Measurements from ENCODE around the gene RPF1.
"Not testable (repeated sequence)": the region's sequence is repeated elsewhere in the genome, so short reads cannot be mapped to it uniquely, and the experiment has no call there.

RPF1 gene

GRCh38 chr1:84493747-84494146 lies 14.7 kb downstream of the RPF1 start:
- no peak for DNase-seq (ENCODE audit: low spot score)

- no peak for DNase-seq (ENCODE audit: low spot score)
Measured at GRCh38 chr1:84496498-84496897, 17.4 kb downstream of the RPF1 start.

- DNase-seq (ENCODE audit: low spot score): no peak
Measured at GRCh38 chr1:84497631-84498275, 18.7 kb downstream of the RPF1 start.

- DNase-seq (ENCODE audit: low spot score): no peak
Measured at GRCh38 chr1:84502927-84503326, 23.9 kb downstream of the RPF1 start.

- no peak for DNase-seq (ENCODE audit: low spot score)
Measured at GRCh38 chr1:84504580-84505492, 25.8 kb downstream of the RPF1 start.

- DNase-seq (ENCODE audit: low spot score): peak; percentile 50
Measured at GRCh38 chr1:84505493-84506001, 26.5 kb downstream of the RPF1 start.

- peak; percentile 96 for DNase-seq (ENCODE audit: low spot score)
Measured at GRCh38 chr1:84506002-84506728, 27.1 kb downstream of the RPF1 start, which contains the start of the genes GNG5 and SPATA1. GNG5 (minus strand) TSS chr1:84506581; CDS start chr1:84506091, 490 bp downstream. SPATA1 (plus strand) TSS chr1:84506386; CDS start chr1:84516360, 9,974 bp downstream.

- no peak for DNase-seq (ENCODE audit: low spot score)
Measured at GRCh38 chr1:84506729-84507453, 27.8 kb downstream of the RPF1 start.

GRCh38 chr1:84507887-84508286 lies 28.8 kb downstream of the RPF1 start:
- not testable (repeated sequence) for DNase-seq (ENCODE audit: low spot score)

GRCh38 chr1:84508510-84508909 lies 29.4 kb downstream of the RPF1 start:
- DNase-seq (ENCODE audit: low spot score): no peak

- DNase-seq (ENCODE audit: low spot score): no peak
Measured at GRCh38 chr1:84509029-84509428, 30.0 kb downstream of the RPF1 start.

GRCh38 chr1:84510165-84510564 lies 31.1 kb downstream of the RPF1 start:
- DNase-seq (ENCODE audit: low spot score): no peak

GRCh38 chr1:84510668-84511067 lies 31.6 kb downstream of the RPF1 start:
- no peak for DNase-seq (ENCODE audit: low spot score)

- no peak for DNase-seq (ENCODE audit: low spot score)
Measured at GRCh38 chr1:84524590-84524989, 45.5 kb downstream of the RPF1 start.

GRCh38 chr1:84525779-84526178 lies 46.7 kb downstream of the RPF1 start:
- no peak for DNase-seq (ENCODE audit: low spot score)

GRCh38 chr1:84538599-84538998 lies 59.5 kb downstream of the RPF1 start:
- no peak for DNase-seq (ENCODE audit: low spot score)

GRCh38 chr1:84539972-84540371 lies 60.9 kb downstream of the RPF1 start:
- DNase-seq (ENCODE audit: low spot score): no peak

- DNase-seq (ENCODE audit: low spot score): no peak
Measured at GRCh38 chr1:84540759-84541158, 61.7 kb downstream of the RPF1 start.

GRCh38 chr1:84541679-84542078 lies 62.6 kb downstream of the RPF1 start:
- no peak for DNase-seq (ENCODE audit: low spot score)

Measured in putamen (tissue), 1 donor.